Measurements from ENCODE around the gene SPAG16. TPM values are rescaled to one million over a fixed set of nuclear protein-coding genes. Genes with fewer than 3 reads are reported as not detected.
A peak's percentile ranks its signal among the peaks of the same experiment; 100 is the strongest.

SPAG16 gene
- total RNA-seq, 1 experiment from 2014 or later, result 17.2 TPM

GRCh38 chr2:214004463-214004862, 720.2 kb downstream of the SPAG16 start:
- H3K9me3 ChIP-seq (ENCODE audit: low read length), result no peaks in the 10 kb centered on the region
- H3K36me3 ChIP-seq (ENCODE audit: low read depth, low read length), result no peaks in the 10 kb centered on the region
- no peak overlapping the region for H3K9ac ChIP-seq (ENCODE audit: low read length)
- no peak for ATAC-seq
- POLR2A ChIA-PET (ENCODE audit: unreplicated experiment), result no interaction called here
- intact Hi-C loops (cut with micrococcal nuclease), result no loop called here
- H2AFZ ChIP-seq (ENCODE audit: low read length), result no peak overlapping the region
- H3K27me3 ChIP-seq (ENCODE audit: low read length), result no peaks in the 10 kb centered on the region
- H3K27ac ChIP-seq (ENCODE audit: low read length), result no peak overlapping the region
- H3K9me2 ChIP-seq (replicated peaks; ENCODE audit: low read length), result no peaks in the 10 kb centered on the region
- BruUV-seq (replicated peaks), result no TSS peak
- H3K79me2 ChIP-seq (ENCODE audit: low read length), result no peaks in the 10 kb centered on the region
- TF ChIP-seq EZH2phosphoT487 (IDR thresholded peaks at IDR 0.05; ENCODE audit: borderline replicate concordance, low read length) (no peak), CTCF (conservative IDR thresholded peaks at IDR 0.05; ENCODE audit: low read depth, low read length) (no peak), EZH2 (IDR thresholded peaks at IDR 0.05; ENCODE audit: low read length, unreplicated experiment) (no peak)
- no peak for DNase-seq
- no peak overlapping the region for H3K4me2 ChIP-seq (ENCODE audit: low read length)
- H3K4me3 ChIP-seq (ENCODE audit: low read length), result no peak overlapping the region
- CTCF ChIA-PET, result no interaction called here
- H3K4me1 ChIP-seq (ENCODE audit: insufficient read depth, low read length), result peaks cover 6% of the 10 kb centered on the region; the same call in 1 of the 2 replicates
- H4K20me1 ChIP-seq (ENCODE audit: low read length), result no peaks in the 10 kb centered on the region
- no peaks in the 10 kb centered on the region for H3F3A ChIP-seq (ENCODE audit: low read length, unreplicated experiment)

- no peak overlapping the region for H3K9ac ChIP-seq (ENCODE audit: low read length)
- H2AFZ ChIP-seq (ENCODE audit: low read length), result 0 out of 2 replicates have a peak overlapping the region, but pooled peaks have one; percentile 5
- no peaks in the 10 kb centered on the region for H3K9me2 ChIP-seq (replicated peaks; ENCODE audit: low read length)
- no peak for ATAC-seq
- POLR2A ChIA-PET (ENCODE audit: unreplicated experiment), result no interaction called here
- H3K27ac ChIP-seq (ENCODE audit: low read length), result no peak overlapping the region
- no peaks in the 10 kb centered on the region for H3F3A ChIP-seq (ENCODE audit: low read length, unreplicated experiment)
- H3K4me2 ChIP-seq (ENCODE audit: low read length), result no peak overlapping the region; the same call in 1 of the 2 replicates
- H3K79me2 ChIP-seq (ENCODE audit: low read length), result no peaks in the 10 kb centered on the region
- H3K27me3 ChIP-seq (ENCODE audit: low read length), result no peaks in the 10 kb centered on the region
- no peaks in the 10 kb centered on the region for H3K36me3 ChIP-seq (ENCODE audit: low read depth, low read length)
- no peak overlapping the region for H3K4me3 ChIP-seq (ENCODE audit: low read length)
- no peaks in the 10 kb centered on the region for H4K20me1 ChIP-seq (ENCODE audit: low read length)
- CTCF ChIA-PET, result no interaction called here
- H3K9me3 ChIP-seq (ENCODE audit: low read length), result no peaks in the 10 kb centered on the region
- H3K4me1 ChIP-seq (ENCODE audit: insufficient read depth, low read length), result peaks cover 6% of the 10 kb centered on the region; the same call in 1 of the 2 replicates
- peak; percentile 24 for DNase-seq
- BruUV-seq (replicated peaks), result no TSS peak
- no peak for TF ChIP-seq CTCF (conservative IDR thresholded peaks at IDR 0.05; ENCODE audit: low read depth, low read length)
- TF ChIP-seq EZH2phosphoT487 (IDR thresholded peaks at IDR 0.05; ENCODE audit: borderline replicate concordance, low read length), result no peak
- TF ChIP-seq EZH2 (IDR thresholded peaks at IDR 0.05; ENCODE audit: low read length, unreplicated experiment), result no peak
- intact Hi-C loops (cut with micrococcal nuclease), result no loop called here
These were observed 721.1 kb downstream of the SPAG16 start for GRCh38 chr2:214005337-214005736.

- CTCF ChIA-PET, result no interaction called here
- TF ChIP-seq EZH2 (IDR thresholded peaks at IDR 0.05; ENCODE audit: low read length, unreplicated experiment) (no peak), CTCF (conservative IDR thresholded peaks at IDR 0.05; ENCODE audit: low read depth, low read length) (no peak), EZH2phosphoT487 (IDR thresholded peaks at IDR 0.05; ENCODE audit: borderline replicate concordance, low read length) (no peak)
- Histone ChIP-seq H3K79me2 (ENCODE audit: low read length) (no peaks in the 10 kb centered on the region), H3F3A (ENCODE audit: low read length, unreplicated experiment) (no peaks in the 10 kb centered on the region), H3K9ac (ENCODE audit: low read length) (no peak overlapping the region), H2AFZ (ENCODE audit: low read length) (no peak overlapping the region), H4K20me1 (ENCODE audit: low read length) (no peaks in the 10 kb centered on the region), H3K9me3 (ENCODE audit: low read length) (no peaks in the 10 kb centered on the region), H3K27ac (ENCODE audit: low read length) (no peak overlapping the region), H3K4me3 (ENCODE audit: low read length) (no peak overlapping the region), H3K36me3 (ENCODE audit: low read depth, low read length) (no peaks in the 10 kb centered on the region), H3K4me1 (ENCODE audit: insufficient read depth, low read length) (peaks cover 6% of the 10 kb centered on the region; the same call in 1 of the 2 replicates), H3K9me2 (replicated peaks; ENCODE audit: low read length) (no peaks in the 10 kb centered on the region), H3K27me3 (ENCODE audit: low read length) (no peaks in the 10 kb centered on the region), H3K4me2 (ENCODE audit: low read length) (no peak overlapping the region)
- intact Hi-C loops (cut with micrococcal nuclease), result no loop called here
- ATAC-seq (no peak), DNase-seq (no peak)
- BruUV-seq (replicated peaks), result no TSS peak
- POLR2A ChIA-PET (ENCODE audit: unreplicated experiment), result no interaction called here
These were observed 722.3 kb downstream of the SPAG16 start for GRCh38 chr2:214006601-214007000.
